DND-41 (cell line): Measurements from ENCODE around the gene ST8SIA1.

Experiments used
- ATAC-seq: fragments of 200-7000 bp; cut with Tn5 transposase; 3 replicates; pipeline ENCODE4 v1.9.1; 2021; ENCODE audit warnings: low read depth; ENCODE audit not compliant: insufficient read depth
- DNase-seq: peaks from one replicate; pipeline ENCODE4 v3.0.0-alpha.2; 2020
- H2AFZ ChIP-seq: 2 replicates; pipeline ENCODE4 v1.6.0; 2012; ENCODE audit warnings: low read depth, low read length
- H3K27ac ChIP-seq: 2 replicates; pipeline ENCODE4 v1.5.1; 2012; ENCODE audit warnings: low read length, inconsistent platforms
- H3K27me3 ChIP-seq: fragments of 200-600 bp; sonication (generic); 2 replicates; pipeline ENCODE4 v1.6.0; 2012; ENCODE audit warnings: low read length, mild to moderate bottlenecking, inconsistent platforms; ENCODE audit not compliant: insufficient read depth, poor library complexity
- H3K36me3 ChIP-seq: 2 replicates; pipeline ENCODE4 v1.5.1; 2012; ENCODE audit warnings: low read length, inconsistent platforms; ENCODE audit not compliant: insufficient read depth
- H3K4me1 ChIP-seq: 2 replicates; pipeline ENCODE4 v1.5.1; 2012; ENCODE audit warnings: mild to moderate bottlenecking, low read length; ENCODE audit not compliant: insufficient read depth
- H3K4me2 ChIP-seq: 2 replicates; pipeline ENCODE4 v1.6.0; 2012; ENCODE audit warnings: mild to moderate bottlenecking, moderate library complexity, low read length, inconsistent platforms; ENCODE audit not compliant: insufficient read depth
- H3K4me3 ChIP-seq, 2 experiments: fragments of 200-600 bp in 1 of 2; shearing (Covaris generic) in 1 of 2; 2 replicates each; pipeline ENCODE4 v1.5.1; 2012 to 2016; ENCODE audit warnings: inconsistent platforms in 2 of 2, low read length in 2 of 2, mild to moderate bottlenecking in 2 of 2, low read depth in 1 of 2, moderate library complexity in 1 of 2
- H3K79me2 ChIP-seq: 2 replicates; pipeline ENCODE4 v1.6.0; 2012; ENCODE audit warnings: low read length, inconsistent platforms; ENCODE audit not compliant: insufficient read depth
- H3K9ac ChIP-seq: 2 replicates; pipeline ENCODE4 v1.6.0; 2012; ENCODE audit warnings: low read depth, mild to moderate bottlenecking, inconsistent platforms, low read length, moderate library complexity
- H3K9me3 ChIP-seq: 2 replicates; pipeline ENCODE4 v1.5.1; 2012; ENCODE audit warnings: low read length, moderate library complexity, mild to moderate bottlenecking, inconsistent platforms; ENCODE audit not compliant: insufficient read depth, severe bottlenecking
- H4K20me1 ChIP-seq: 2 replicates; pipeline ENCODE4 v1.6.0; 2012; ENCODE audit warnings: low read length; ENCODE audit not compliant: insufficient read depth
- EZH2 ChIP-seq: IDR thresholded peaks from 3 replicates; pipeline ENCODE4 v1.6.1; 2012; ENCODE audit warnings: borderline replicate concordance, low read depth, mild to moderate bottlenecking, moderate library complexity, low read length, inconsistent platforms; ENCODE audit not compliant: severe bottlenecking
- TF ChIP-seq, protein P1 (sequence below): IDR thresholded peaks from 2 replicates; pipeline ENCODE4 v1.5.1; 2012; ENCODE audit warnings: borderline replicate concordance, low read length, moderate library complexity, mild to moderate bottlenecking; ENCODE audit not compliant: poor library complexity, severe bottlenecking; ENCODE audit errors: extremely low read depth

The ST8SIA1 gene

DNA sequence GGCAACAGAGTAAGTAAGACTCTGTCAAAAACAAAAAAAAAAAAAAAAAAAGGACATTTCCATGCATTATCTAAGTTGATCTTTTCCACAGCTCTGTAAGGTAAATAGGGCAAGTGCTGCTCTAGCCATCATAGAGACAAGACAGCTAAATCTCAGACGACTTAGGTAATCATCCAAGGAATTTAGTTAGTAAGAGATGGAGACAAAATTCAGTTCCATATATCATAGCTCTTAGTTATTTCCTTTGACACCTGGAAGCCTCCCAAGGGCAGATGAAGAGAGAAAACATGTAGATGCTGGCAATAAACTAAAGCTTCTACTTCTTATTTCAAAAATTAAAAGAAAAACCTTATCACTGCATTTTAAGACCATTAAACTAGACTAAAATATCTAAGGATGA lies 48.7 kb downstream of the ST8SIA1 start:
- ATAC-seq: no peak
- Histone ChIP-seq H3K27ac (no peak overlapping the region), H3K27me3 (no peaks in the 10 kb centered on the region), H3K4me1 (peaks cover 11% of the 10 kb centered on the region), H4K20me1 (no peaks in the 10 kb centered on the region), H3K36me3 (no peaks in the 10 kb centered on the region), H3K9ac (no peak overlapping the region), H3K79me2 (no peaks in the 10 kb centered on the region), H2AFZ (no peak overlapping the region), H3K4me3 (no peak overlapping the region), H3K9me3 (no peaks in the 10 kb centered on the region), H3K4me2 (no peak overlapping the region)
- TF ChIP-seq, protein P1, sequence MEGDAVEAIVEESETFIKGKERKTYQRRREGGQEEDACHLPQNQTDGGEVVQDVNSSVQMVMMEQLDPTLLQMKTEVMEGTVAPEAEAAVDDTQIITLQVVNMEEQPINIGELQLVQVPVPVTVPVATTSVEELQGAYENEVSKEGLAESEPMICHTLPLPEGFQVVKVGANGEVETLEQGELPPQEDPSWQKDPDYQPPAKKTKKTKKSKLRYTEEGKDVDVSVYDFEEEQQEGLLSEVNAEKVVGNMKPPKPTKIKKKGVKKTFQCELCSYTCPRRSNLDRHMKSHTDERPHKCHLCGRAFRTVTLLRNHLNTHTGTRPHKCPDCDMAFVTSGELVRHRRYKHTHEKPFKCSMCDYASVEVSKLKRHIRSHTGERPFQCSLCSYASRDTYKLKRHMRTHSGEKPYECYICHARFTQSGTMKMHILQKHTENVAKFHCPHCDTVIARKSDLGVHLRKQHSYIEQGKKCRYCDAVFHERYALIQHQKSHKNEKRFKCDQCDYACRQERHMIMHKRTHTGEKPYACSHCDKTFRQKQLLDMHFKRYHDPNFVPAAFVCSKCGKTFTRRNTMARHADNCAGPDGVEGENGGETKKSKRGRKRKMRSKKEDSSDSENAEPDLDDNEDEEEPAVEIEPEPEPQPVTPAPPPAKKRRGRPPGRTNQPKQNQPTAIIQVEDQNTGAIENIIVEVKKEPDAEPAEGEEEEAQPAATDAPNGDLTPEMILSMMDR: no peak
- no peak for TF ChIP-seq EZH2
- DNase-seq: no peak

DNA sequence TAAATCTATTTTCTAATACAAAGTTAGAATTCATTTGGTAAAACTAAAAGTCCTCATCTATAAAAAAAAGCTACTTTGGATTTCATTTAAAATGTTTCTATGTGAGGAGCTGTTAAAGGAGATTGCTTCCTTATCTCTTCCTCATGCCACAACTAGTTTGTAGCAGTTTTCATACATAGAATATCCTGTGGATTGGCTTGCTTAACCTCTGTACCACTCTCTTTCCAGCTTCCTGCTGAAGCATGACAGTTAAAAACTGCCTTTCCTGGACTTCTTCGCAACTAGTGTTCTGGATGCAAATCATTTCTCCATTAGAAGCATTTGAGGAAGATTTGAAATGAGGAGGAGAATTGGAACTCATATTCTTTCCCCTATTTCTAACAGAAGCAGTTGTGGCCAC lies 49.6 kb downstream of the ST8SIA1 start:
- H3K9ac ChIP-seq: no peak overlapping the region
- ATAC-seq (no peak), DNase-seq (no peak)
- H3K27me3 ChIP-seq: no peaks in the 10 kb centered on the region
- H4K20me1 ChIP-seq: no peaks in the 10 kb centered on the region
- no peaks in the 10 kb centered on the region for H3K36me3 ChIP-seq
- H3K9me3 ChIP-seq: no peaks in the 10 kb centered on the region
- peaks cover 11% of the 10 kb centered on the region for H3K4me1 ChIP-seq
- no peak overlapping the region for H3K4me3 ChIP-seq
- H2AFZ ChIP-seq: no peak overlapping the region
- TF ChIP-seq, protein P1: no peak
- no peak for TF ChIP-seq EZH2
- H3K4me2 ChIP-seq: no peak overlapping the region
- no peak overlapping the region for H3K27ac ChIP-seq
- no peaks in the 10 kb centered on the region for H3K79me2 ChIP-seq

DNA sequence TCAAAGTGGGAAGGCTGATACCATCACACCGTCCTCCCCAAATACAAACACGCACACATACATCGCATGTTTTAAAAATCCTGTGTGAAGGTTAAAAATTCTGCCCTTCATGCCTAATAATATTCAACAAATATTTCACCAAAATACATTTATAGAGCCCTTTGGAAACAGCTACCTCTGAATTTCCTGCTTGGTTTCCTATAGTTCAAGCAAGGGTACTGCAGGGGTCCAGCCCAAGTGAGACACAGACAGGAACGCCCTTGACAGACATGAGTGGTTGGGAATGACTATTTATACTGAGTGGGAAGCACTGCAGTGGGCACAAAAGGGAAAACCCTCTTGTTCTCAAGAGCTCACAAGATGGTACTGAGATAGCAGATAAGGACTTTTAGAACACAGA lies 51.0 kb downstream of the ST8SIA1 start:
- no peak for ATAC-seq
- H3K36me3 ChIP-seq: no peaks in the 10 kb centered on the region
- TF ChIP-seq EZH2: no peak
- TF ChIP-seq, protein P1: no peak
- no peak overlapping the region for H3K4me2 ChIP-seq
- no peaks in the 10 kb centered on the region for H4K20me1 ChIP-seq
- H3K4me1 ChIP-seq: peaks cover 8% of the 10 kb centered on the region
- H3K9me3 ChIP-seq: no peaks in the 10 kb centered on the region
- no peak for DNase-seq
- H3K27ac ChIP-seq: no peak overlapping the region
- H3K27me3 ChIP-seq: no peaks in the 10 kb centered on the region
- H2AFZ ChIP-seq: no peak overlapping the region
- H3K79me2 ChIP-seq: no peaks in the 10 kb centered on the region
- no peak overlapping the region for H3K9ac ChIP-seq
- no peak overlapping the region for H3K4me3 ChIP-seq

DNA sequence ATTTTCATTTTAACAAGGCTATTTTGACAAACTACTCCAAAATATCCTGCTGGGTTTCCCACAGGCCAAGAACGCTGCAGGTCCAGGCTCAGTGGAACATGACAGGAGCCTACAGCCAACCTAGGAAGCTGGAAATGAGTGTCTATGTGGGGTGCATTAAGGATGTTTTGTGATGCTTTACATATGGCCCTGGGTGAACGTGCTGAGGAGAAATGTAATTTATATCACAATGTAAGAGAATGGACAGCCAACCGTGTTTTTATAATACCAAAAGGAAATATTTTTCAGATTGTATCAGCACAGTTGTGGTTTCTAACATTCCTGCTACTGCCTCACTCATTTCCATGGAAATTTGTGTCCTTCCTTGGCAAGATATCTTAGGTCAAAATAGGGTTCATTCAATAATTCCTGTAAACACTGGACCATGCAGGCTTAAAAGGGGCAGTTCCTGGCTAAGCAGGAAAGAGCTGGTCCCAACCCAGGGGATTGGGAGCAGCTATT lies 51.5 kb downstream of the ST8SIA1 start:
- Histone ChIP-seq H3K4me2 (no peak overlapping the region), H3K27ac (no peak overlapping the region), H3K4me3 (no peak overlapping the region), H3K4me1 (peaks cover 4% of the 10 kb centered on the region), H3K36me3 (no peaks in the 10 kb centered on the region), H3K27me3 (no peaks in the 10 kb centered on the region), H2AFZ (no peak overlapping the region), H3K9ac (no peak overlapping the region), H3K9me3 (no peaks in the 10 kb centered on the region), H3K79me2 (no peaks in the 10 kb centered on the region), H4K20me1 (no peaks in the 10 kb centered on the region)
- ATAC-seq: no peak
- no peak for TF ChIP-seq EZH2
- TF ChIP-seq, protein P1: no peak
- no peak for DNase-seq
